Brain microvascular endothelial cell (primary cell): ENCODE data around the gene ATG101.

Experiments
- DNase-seq: peaks from one replicate; pipeline ENCODE4 v3.0.0-alpha.2; 2020
- H3K27ac ChIP-seq: fragments of 250-450 bp; sonication (Bioruptor Pico); 2 replicates; pipeline ENCODE4 v1.5.1; 2020; ENCODE audit warnings: mild to moderate bottlenecking, moderate library complexity
- H3K27me3 ChIP-seq: fragments of 250-450 bp; sonication (Bioruptor Pico); replicated peaks from 2 replicates; pipeline ENCODE4 v1.5.1; 2020; ENCODE audit warnings: mild to moderate bottlenecking
- H3K36me3 ChIP-seq: fragments of 250-450 bp; sonication (Bioruptor Pico); replicated peaks from 2 replicates; pipeline ENCODE4 v1.5.1; 2020; ENCODE audit warnings: mild to moderate bottlenecking
- H3K4me3 ChIP-seq: 2 replicates; pipeline ENCODE4 v1.5.1; 2011; ENCODE audit warnings: low read depth, mild to moderate bottlenecking, control low read depth, low read length, moderate library complexity
- CTCF ChIP-seq: IDR thresholded peaks from 2 replicates; pipeline ENCODE4 v1.5.1; 2011; ENCODE audit warnings: low read depth, mild to moderate bottlenecking, moderate library complexity, low read length, control low read depth, inconsistent platforms; ENCODE audit errors: missing control alignments
- in situ Hi-C: cut with HindIII; loops from 2 replicates; pipeline ENCODE4 v1.10.0; 2017; ENCODE audit warnings: low sequenced_read_pairs, low pct_ligation_motif_present

ATG101 gene

GRCh38 chr12:52032804-52033445 lies 36.9 kb upstream of the ATG101 start:
- peak overlapping the region; percentile 46 for H3K4me3 ChIP-seq
- H3K27ac ChIP-seq: peak overlapping the region; percentile 79
- in situ Hi-C loops: no loop called here
- no peaks in the 10 kb centered on the region for H3K27me3 ChIP-seq
- DNase-seq: peak; percentile 97
- no peak for TF ChIP-seq CTCF
- H3K36me3 ChIP-seq: no peaks in the 10 kb centered on the region

- Histone ChIP-seq H3K27me3 (no peaks in the 10 kb centered on the region), H3K27ac (peak overlapping the region; percentile 79), H3K36me3 (no peaks in the 10 kb centered on the region), H3K4me3 (peak overlapping the region; percentile 46)
- in situ Hi-C loops: no loop called here
- TF ChIP-seq CTCF: no peak
- no peak for DNase-seq
These were observed 36.2 kb upstream of the ATG101 start for GRCh38 chr12:52033446-52034140.

- Histone ChIP-seq H3K4me3 (no peak overlapping the region), H3K27me3 (no peaks in the 10 kb centered on the region), H3K27ac (no peak overlapping the region), H3K36me3 (no peaks in the 10 kb centered on the region)
- no peak for DNase-seq
- in situ Hi-C loops: no loop called here
- TF ChIP-seq CTCF: no peak
These were observed 34.6 kb upstream of the ATG101 start for GRCh38 chr12:52035190-52035589.

GRCh38 chr12:52035926-52036325 lies 33.9 kb upstream of the ATG101 start:
- no peak for TF ChIP-seq CTCF
- in situ Hi-C loops: no loop called here
- Histone ChIP-seq H3K36me3 (no peaks in the 10 kb centered on the region), H3K27me3 (no peaks in the 10 kb centered on the region), H3K4me3 (no peak overlapping the region), H3K27ac (no peak overlapping the region)
- no peak for DNase-seq

GRCh38 chr12:52036587-52037171 lies 33.1 kb upstream of the ATG101 start:
- in situ Hi-C loops: no loop called here
- Histone ChIP-seq H3K36me3 (no peaks in the 10 kb centered on the region), H3K27me3 (no peaks in the 10 kb centered on the region), H3K4me3 (peak overlapping the region; percentile 40), H3K27ac (no peak overlapping the region)
- DNase-seq: peak; percentile 73
- TF ChIP-seq CTCF: no peak
